GM18870 (cell line): Measurements from ENCODE around the gene CAPG.
"Not testable (repeated sequence)": the region's sequence is repeated elsewhere in the genome, so short reads cannot be mapped to it uniquely, and the experiment has no call there.

Source experiments
- ATAC-seq: cut with Tn5 transposase; IDR thresholded peaks from one replicate; pipeline ENCODE4 v1.9.1; 2021; ENCODE audit warnings: moderate library complexity; ENCODE audit not compliant: unreplicated experiment

CAPG gene

GRCh38 chr2:85398426-85399182 is 11.6 kb downstream of the CAPG start:
- no peak for ATAC-seq

DNA sequence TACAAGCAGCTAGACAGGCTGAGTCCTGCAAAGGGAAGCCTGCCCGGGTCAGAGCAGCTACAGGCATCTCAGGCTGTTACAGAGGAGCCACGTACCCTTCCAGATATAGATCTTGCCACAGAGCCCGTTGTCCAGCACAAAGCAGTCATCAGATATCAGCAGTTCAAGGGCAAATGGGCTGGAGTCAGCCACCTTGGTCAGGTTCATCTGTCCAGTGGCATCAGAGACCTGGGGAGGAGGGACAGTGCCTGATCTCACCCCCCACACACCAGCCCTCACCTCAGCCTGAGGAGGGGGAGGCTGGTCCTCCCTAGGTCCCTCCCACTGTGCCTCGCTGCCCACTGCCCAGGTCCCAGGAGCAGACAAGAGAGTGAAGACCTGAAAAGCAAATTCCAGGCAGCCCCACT is 12.2 kb downstream of the CAPG start:
- no peak for ATAC-seq

DNA sequence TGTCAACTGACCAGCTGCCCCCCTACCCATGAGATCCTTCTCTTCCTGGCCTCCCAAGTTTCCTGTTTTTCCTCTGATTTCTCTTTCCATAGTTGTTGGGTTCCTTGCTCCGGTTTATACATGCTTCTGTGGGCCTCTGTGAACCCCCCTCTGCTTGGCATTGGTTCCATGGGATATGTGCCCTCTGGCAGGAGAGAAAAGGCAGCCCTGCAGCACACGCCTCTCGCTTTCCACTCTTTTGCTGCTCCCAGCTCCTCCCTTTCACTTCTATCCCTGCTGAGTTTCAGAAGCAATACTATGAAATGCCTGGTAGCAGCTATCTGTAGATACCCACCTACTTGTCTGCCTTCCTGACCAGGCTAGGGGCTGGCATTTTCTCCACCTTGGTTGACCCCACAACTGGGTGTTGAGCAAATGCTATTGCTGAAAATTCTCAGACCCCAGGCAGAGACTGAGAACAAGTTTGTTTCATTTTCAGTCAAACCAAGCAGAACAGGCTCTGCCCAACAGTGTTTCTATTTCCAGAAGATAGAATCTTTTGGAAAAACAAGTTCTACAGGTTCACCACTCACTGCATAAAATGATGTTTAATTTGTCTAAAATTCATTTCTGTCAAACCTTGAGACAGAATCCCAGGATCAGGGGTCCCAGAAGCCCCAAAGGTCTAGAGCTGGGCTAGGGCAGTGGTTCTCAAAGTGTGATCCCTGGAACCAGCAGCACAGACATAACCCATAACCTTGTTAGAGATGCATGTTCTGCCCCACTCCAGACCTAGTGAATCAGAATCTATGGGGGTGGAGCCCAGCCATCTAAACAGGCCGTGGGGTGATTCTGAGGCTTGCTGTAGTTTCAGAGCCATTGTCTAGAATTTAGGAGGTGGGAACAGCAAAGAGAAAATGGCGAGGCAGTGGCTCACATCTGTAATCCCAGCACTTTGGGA is 13.4 kb downstream of the CAPG start:
- ATAC-seq: no peak

DNA sequence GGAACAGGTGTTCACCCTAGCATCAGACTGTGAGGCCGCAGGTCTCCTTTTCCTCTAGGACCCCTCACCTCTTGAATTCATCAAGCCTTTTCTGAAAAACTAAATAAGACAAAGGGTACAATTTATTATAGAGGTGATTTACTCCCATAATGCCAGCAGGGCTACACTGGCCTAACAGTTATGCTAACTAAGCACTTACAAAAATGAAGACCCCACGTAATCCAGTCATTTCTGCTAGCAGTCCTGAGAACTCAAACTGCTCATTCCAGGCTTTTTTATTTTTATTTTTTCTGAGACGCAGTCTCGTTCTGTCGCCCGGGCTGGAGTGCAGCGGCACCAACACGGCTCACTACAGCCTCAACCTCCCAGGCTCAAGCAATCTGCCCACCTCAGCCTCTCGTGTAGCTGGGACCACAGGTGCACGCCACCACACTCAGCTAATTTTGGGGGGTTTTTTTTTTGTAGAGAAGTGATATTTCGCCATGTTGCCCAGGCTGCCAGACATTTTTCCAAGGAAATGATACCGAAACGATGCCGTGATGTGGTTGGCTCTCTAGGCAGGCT is 14.2 kb downstream of the CAPG start:
- no peak for ATAC-seq

GRCh38 chr2:85394976-85395375 is 15.2 kb downstream of the CAPG start:
- no peak for ATAC-seq

DNA sequence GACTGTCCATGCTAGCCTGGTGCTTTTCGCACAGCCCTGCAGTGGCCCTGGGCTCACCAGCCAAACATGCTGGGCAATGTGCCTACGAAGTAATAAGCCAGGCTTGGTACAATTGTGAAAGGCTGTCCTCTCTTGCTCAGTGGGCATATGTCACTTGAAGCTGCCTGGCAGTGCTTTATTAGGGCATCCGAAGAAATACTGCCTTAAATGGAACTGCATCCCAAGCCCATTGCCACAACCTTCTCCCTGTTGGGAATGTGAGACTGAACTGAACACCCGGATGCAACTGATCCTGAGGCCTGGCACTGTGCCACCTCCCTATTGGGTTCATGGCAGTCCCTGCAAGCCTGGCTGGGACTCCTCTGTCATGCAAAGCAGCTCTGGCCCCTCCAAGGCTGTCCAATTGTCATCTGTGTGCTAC is 15.9 kb downstream of the CAPG start:
- no peak for ATAC-seq

GRCh38 chr2:85393836-85394235 is 16.3 kb downstream of the CAPG start:
- ATAC-seq: no peak

DNA sequence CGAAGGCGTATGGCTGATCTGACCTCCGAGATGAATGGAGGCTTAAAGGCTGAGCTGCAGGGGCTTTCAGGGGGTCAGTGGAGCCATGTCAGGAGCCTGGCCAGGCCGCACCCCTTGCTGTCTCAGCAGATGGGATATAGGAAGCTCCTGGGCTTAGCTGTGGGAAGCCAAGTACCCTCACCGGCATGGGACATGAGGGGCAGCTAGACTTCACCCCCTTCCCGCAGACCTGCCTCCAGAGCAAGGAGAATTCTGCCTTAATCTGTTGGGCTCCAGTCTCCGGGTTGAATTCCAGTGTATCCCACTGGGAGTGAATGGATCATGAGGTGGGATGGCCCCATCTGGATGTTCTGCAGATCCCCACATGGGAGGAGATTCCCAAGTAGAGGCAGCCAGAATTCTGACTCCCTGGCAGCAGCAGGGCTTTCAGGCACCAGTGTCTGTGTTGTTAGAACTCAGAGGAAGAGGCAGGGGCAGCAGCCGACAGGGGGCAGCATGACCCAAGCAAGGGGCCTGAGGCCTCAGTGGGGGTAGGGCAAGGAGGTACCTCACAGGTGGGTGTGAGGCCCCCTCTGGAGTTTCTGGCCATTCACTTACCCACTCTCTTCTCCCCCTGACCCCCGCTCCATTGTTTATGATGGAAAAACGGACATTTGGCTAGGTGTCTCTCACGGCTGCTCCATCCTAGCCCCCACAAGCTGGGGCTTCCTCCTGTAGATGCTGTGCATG is 19.1 kb downstream of the CAPG start:
- no peak for ATAC-seq

- ATAC-seq: no peak
Observed at GRCh38 chr2:85388878-85389538, 21.2 kb downstream of the CAPG start.

GRCh38 chr2:85387754-85388153 is 22.4 kb downstream of the CAPG start:
- no peak for ATAC-seq

- ATAC-seq: no peak
Observed at GRCh38 chr2:85385746-85386145, 24.4 kb downstream of the CAPG start.

GRCh38 chr2:85383850-85384249 is 26.3 kb downstream of the CAPG start:
- ATAC-seq: no peak

- ATAC-seq: not testable (repeated sequence)
Observed at GRCh38 chr2:85383151-85383550, 27.0 kb downstream of the CAPG start.

GRCh38 chr2:85380048-85380447 is 30.1 kb downstream of the CAPG start:
- ATAC-seq: no peak

DNA sequence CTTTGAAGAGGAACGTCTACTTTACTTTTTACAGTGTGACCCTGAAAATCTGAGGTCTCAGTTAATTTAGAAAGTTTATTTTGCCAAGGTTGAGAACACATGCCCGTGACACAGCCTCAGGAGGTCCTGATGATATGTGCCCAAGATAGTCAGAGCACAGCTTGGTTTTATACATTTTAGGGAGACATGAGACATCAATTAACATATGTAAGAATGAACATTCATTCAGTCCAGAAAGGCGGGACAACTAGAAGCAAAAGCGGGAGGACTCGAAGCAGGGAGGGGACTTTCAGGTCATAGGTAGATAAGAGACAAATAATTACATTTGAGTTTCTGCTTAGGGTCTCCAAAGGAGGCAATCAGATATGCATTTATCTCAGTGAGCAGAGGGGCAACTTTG is 31.9 kb downstream of the CAPG start:
- no peak for ATAC-seq

DNA sequence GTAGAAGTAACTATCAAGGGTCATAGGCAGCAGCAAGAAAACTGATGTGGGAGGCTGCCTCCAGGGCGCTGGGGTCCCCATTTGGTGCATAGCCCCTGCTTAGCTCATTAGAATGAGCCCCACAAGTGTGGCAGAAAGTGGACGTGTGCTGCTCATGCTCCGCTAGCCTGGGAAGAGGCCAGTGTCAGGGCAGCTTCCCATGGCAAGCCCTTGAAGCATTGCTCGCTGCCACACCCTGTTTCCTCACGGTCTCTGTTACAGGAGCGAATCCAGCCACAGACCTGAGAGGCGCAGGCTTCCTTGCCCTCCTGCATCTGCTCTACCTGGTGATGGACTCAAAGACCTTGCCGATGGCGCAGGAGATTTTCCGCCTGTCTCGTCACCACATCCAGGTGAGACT is 33.1 kb downstream of the CAPG start:
- no peak for ATAC-seq

DNA sequence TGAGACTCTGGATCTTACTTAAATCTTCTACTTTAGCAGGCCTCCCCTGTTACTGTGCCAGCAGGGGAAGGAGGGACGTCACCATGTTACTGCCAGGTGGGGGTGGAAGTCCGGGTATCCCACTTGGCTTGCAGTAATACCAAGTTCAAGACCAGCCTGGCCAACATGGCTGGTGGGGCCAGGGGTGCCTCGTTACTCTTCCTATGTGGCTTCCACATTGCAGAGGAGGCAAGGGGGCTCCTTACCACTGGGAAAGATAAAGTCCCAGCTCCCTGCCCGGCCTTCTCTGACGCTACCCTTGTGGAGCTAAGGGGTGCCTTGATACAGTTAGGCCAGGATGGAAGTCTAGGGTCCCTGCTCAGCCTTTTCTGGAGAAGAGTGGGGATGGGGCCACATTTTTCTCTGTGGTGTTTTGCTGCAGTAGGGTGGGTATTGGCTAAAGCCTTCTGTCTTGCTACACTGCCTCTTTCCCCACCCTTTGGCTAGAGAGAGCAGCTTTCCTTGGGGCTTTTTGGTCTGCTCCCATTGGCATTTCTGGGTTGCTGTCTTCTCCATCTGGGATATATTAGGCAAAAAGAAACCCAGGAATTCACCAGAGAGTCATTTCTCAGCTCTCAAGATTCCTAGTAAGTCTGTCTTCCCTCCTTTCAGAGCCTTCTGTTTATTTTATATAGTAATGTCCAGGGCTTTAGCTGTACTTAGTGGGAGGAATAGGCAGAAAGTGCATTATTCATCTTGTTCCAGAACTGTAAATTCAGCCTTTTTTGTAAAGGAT is 33.7 kb downstream of the CAPG start:
- ATAC-seq: no peak

GRCh38 chr2:85371045-85371444 is 39.1 kb downstream of the CAPG start:
- no peak for ATAC-seq

DNA sequence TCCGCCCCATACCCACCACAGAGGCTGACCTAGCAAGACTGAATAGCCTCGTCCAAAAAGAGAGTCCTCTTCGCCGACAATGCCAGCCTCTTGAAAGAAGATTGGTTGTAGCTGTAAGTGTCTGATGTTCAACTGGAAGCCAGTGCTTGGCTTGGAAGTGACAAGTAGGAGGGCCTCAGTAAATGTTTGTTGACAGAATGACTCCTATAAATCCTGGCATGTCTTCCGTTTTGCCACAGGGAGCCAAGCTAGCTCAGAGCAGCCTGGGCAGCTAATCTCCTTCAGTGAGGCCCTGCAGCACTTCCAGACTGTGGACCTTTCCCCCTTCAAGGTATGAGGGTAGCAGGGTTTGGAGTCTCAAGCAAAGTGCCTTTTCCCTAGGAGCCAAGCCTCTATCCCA is 40.7 kb downstream of the CAPG start:
- ATAC-seq: no peak

DNA sequence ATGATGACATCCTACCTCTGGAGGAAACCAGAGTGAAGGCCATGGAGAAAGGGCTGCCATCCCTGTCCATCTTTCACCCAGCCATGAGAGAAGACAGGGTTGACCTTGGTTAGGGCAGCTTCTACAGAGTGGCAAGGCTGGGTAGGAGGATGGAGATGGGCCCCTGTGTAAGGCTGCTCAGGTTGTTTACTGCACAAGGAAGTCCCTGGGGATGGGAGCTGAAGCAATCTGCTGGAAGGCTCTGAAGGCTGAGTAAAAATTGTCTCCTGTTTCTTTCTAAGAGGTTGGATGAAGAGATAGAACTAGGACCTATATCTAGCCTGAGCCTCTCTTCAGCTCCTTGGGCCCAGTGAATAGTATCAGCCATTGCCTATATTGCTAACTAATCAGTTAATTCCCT is 41.2 kb downstream of the CAPG start:
- no peak for ATAC-seq
